ENCODE data around the gene SCYGR1.

GRCh38 chr2:227416701-227417100 is 29.0 kb upstream of the SCYGR1 start:
- TF ChIP-seq POLR2A (IDR thresholded peaks at IDR 0.05) = no peak
- TF ChIP-seq CTCF (IDR thresholded peaks at IDR 0.05 in 4 of 5, conservative IDR thresholded peaks at IDR 0.05 in 1 of 5) = no peak
